NK-92 (cell line): ENCODE measurements around the gene CELF4.

Experiments used
- DNase-seq: peaks from one replicate; lab custom pipeline; 2025; ENCODE audit not compliant: unreplicated experiment; lab: John Stamatoyannopoulos, UW

The CELF4 gene

DNA sequence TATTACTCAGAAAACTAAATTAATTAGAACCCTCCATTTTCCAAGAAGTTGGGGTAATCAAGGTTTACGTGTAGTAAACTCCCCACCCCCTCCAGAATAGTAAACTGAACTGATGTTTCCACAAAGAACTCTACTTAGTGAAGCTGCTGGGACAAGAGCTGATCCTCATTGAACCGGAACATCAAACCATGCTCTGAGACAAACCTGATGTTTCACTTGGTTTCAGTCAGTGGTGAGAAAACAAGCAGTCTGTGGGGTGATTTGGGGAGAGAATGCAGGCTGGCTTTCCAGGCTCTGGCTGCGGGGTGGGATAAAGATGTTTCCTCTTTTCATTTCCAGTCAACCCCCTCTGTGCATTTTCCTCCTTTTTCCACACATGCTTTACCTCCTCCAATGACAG is 38.2 kb downstream of the CELF4 start:
- no peak for DNase-seq

DNA sequence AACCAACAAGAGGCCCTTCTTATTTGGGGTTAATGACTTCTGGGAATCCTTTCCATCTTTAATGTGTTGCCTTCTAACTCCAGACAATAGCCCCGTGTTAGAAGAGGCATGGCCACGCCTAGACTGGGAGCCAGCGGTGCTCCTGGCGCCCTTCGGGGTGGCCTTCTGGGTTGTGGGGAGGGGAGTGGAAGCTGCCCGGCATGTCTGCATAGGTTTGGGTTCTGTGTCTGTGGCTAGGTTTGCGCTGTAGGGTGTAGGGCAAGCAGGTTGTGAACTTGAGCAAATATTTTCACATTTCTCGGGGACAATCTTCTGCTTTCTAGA is 40.4 kb downstream of the CELF4 start:
- DNase-seq, result no peak

DNA sequence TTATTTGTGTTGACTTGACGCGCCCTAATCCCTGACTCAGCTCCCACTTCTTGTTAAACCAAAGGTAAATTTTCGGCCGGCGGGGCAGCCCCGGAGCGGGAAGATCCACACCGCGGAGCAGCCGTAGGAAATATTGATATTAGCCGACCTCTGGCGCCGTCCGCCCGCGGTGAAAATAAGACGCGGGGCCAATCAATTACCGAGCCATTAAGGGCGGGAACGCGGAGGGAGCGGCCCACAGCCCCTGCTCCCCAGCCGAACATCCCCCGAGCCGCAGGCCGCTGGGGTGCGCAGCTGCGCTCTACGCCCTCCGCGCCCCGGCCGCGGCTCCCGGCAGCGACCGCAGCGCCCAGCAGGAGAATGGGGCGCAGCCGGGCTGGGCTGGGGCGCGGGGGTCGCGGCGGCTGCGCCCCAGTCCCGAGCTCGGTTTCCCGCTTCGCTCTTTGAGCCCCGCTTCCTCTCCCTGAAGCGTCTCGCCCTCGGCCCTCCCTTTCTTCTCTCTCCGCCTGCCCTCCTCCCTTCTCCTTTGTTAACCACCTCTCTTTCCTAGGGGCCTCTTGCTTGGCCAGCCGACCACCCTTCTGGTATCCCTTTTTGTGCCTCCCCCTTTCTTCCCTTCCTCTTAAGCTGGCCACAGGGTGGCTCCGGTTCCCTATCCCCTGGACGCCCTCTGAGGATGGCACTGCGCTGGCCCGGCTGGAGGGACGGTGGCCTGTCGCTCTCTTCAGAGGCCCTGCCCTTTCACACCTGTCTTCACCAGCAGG is 40.9 kb downstream of the CELF4 start:
- DNase-seq, result no peak

DNA sequence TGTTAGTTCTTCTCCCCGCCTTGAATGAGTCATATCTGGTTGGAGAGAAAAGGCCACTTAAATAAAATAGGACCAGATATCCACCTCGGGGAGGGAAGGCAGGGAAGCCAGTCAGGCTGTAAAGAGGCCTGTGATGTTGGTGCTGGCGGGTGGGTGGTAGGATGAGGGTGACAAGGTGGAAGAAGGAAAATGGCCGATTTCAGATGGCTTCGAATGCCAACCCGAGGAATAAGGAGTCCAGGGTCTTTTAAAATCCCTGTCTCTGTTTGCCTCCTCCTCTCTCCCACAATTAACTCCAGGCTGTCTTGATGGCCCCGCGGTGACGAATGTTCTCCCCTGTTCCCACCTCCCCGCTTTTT is 41.5 kb downstream of the CELF4 start:
- no peak for DNase-seq

DNA sequence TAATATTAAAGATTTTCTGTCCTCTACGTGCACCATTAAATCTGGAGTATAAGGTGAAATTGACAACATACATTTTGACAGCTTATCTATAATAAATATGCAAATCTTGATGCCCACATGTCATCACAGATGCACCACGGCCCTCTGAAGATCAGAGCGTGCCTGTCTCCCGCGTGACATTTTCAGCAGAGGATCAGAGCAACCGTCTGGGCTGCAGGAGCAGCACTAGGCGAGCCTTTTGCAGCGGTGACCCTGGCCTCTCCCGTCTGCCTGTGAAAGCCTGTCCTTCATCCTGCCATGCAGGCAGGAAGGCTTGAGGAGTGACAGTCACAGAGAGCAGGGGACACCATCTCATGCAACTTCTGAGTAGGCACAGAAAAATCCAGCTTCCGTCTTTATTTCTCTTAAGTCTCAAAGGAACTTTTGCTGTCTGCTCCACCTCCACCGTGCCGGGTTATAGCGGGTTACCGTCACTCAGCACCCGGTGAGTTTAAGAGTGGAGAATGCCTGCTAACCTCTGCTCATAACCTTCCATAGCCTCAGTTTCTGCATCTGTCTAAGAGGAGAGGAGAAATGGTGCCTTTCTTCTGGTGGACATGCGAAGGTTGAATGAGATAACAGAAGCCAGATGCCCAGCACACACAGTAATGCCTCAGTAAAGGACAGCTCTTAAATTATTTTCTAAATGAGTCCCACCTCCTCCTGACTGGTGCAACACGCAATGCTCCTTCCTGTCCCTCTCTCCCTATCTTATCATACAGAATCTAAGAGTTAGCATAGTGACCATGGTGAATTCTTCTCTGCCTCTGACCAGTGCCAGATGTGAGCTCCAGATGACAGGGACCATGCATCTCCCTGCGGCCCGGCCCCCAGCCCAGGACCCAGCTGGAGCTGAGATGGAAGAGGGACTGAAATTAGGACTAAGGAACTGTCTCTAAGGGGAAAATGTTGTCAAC is 43.8 kb downstream of the CELF4 start:
- DNase-seq, result no peak

DNA sequence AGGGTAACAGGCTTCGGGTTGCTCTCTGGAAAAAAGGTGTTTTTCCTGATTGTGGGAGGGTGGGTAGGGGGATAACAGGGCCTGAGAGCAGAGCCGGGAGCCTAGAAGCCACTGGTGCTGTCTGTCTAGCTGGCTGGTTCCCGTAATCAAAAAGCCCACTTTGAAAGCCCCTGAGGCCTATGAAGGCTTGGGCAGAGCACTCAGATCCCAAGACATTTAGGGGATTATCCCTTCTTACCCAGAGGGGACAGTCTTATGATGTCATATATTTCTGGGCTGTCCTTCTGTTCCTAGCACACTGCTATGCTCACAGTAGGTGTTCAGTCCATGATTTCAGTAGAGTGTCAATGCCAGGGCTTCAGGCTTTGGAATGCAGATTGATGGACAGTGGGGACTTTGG is 45.1 kb downstream of the CELF4 start:
- DNase-seq, result no peak

DNA sequence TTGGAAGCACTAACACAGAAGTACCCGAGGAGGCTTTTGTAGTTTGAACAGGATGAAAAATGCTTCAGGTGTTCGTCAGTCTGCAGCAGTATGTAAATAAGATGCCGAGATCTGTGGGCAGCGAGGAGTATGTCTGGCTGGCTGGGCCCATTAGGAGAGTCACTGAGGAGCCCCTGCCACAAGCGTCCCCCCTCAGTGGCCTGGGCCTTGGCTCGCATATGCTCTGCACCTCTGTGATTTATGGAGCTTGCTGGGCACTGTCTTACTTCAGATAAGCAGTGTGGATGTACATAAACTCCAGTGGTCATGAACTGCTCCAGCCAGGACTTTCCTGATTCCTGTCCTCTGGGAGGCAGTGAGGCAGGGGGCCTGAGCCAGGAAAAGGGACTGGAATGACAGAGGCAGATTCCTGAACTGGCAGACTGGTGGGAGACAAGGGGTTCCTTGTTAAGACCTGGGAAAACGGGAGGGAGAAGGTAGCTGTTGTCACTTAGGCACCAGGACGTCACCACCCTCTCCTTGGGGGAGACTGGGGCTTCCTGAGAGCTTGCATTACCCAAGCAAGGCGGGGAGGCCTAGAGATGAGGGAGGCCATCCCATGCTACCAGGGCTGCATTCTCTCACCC is 46.0 kb downstream of the CELF4 start:
- DNase-seq, result no peak

DNA sequence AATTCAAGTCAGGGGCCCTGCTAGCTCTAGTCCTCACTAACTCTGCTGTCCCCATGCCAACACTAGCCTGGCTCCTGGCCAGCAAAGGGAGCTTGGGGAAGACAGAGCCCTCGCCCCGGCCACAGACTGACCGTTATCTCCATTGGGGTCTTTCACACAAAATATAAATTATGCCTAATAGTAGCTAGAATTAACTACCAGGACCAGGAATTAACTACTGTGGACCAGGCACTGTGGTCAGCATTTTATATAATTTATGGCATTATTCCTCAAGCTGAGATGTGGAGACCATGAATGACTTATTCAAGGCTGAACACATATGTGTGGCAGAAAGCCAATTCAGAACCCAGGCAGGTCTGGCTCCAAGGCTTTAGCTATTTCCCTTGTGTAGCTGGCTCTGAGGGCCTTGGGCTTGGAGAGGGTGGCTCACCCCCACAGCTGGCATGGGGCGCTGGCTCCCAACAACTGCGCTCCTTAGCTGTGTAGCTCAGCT is 49.2 kb downstream of the CELF4 start:
- DNase-seq, result no peak

DNA sequence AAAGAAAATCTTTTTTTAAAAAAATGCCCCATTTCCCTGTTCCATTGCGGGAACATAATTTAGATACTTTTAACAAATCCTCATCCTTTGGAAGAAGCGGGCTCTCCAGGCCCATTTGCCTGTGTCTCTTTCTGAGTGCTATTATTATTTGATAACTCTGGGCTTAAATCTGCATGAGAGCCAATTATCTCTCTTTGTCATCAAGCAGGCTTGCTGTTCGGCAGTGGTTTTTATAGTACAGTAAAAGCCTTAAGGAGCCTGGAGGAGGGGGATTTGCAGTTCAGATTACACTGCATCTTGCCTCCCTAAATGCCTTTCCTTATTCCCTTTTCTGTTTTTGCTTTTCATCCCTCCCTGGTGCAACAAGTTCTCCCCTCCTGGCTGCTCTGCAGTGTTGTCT is 50.6 kb downstream of the CELF4 start:
- DNase-seq, result no peak

DNA sequence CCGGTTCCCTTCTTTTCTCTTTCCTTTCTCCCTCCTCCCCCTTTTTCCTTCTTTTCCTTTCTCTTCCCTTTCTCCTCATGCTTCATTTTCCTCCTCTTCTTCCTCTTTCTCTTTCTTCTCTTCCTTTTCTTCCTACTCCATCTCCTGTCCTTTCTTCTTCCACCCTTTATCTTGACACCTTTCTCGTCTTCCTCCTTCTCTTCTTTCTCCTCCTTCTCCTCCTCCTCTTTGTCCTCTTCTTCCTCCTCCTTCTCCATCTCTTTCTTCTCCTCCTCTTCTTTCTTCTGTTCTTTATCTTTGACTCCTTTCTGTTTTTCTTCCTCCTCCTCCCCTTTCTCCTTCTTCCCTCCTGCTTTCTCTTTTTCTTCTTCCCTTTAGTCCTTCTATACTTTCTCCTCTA is 53.2 kb downstream of the CELF4 start:
- no peak for DNase-seq

DNA sequence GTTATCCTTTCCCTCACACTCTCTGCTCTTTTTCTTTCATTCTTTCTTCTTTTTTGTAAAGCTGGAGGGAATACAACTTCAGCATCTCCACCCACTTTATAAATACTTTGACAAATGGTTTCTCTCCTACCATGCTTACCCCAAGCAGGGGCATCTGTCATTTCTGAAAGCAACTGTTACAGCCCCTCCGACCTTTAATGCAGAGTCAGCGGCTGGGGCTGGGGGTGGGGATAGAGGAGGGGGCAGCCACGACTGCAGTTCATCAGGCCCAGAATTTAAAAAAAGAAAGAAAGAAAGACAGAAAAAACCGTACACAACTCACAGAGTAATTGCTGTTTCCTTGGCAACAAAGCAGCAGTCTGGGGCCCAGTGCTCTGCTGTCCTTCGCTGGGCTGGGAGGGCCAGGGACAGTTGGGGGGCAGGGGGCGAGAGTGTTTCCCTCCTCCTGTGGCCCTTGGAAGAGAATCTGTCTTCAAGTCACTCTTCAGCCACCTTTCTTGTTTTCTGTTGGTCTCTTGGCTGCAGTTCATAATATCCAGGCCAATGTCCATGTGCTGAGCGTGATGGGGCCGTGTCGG is 53.8 kb downstream of the CELF4 start:
- no peak for DNase-seq

DNA sequence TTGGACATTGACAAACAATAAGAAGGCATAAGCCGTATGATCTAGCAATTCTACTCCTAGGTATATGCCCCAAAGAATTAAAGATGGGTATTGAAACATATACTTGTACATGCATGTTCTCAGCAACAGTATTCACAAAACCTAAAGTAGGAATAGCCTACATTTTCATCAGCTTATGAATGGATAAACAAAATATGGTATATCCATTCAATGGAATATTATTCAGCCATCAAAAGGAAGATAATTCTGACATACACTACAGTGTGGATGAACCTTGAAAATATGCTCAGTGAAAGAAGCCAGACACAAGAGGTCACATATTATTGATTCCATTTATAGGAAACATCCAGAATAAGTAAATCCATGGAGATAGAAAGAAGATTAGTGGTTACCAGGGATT is 56.0 kb downstream of the CELF4 start:
- no peak for DNase-seq

DNA sequence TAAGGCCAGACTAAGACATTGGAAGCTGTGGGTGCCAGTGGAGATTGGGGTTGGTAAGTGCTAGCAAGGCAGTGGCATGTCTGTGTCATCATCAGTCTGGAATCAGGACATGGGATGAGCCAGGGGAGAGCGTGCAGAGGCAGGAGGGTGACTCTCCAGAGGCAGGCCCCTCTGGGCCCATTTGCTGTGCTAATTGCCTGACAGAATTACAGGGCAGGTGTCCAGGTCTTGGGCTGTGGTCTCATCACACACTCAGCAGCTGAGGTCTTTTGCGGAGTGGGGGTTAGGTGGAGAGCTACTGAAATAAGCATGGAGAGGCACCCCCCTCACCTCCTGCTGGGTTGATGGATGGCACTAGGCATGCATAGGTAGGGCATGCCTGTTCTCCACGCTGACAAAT is 57.4 kb downstream of the CELF4 start:
- DNase-seq, result no peak

DNA sequence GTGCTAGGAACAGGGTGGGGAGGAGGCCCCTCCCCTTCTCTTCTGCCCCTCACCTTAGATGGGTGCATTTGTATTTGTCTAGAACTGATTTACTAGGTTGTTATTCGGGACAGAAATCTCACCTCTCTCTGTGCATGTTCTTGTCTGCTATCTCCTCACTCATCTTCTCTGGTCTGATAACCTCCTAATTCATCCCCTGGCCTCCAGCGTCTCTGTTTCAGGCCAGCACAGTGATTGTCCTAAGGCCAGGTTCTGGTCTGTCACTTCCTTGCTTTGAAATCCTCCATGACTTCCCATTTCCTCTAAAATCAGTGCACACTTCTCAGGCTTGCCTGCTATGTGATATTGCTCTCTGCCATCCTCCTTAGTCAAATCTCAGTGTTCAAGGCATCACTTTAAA is 58.4 kb downstream of the CELF4 start:
- DNase-seq, result no peak

DNA sequence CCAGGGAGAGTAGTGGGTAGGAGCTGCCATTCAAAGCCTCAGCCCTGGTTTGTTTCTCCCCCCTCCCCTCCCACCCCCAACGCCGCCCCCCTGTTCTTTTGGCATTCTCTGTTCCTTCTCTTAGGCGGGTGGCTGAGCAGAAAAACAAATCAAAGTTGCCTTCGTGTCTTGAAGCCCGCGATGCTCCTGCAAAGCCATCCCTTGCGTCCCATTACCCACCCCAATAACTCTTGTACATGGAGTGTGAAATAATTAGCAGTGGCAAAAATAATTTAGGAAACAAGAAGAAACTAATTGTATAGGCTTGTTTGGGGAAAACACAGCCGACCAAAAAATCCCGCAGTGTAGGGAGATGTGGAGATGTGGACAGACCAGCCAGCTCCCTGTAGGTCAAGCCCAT is 59.6 kb downstream of the CELF4 start:
- no peak for DNase-seq

DNA sequence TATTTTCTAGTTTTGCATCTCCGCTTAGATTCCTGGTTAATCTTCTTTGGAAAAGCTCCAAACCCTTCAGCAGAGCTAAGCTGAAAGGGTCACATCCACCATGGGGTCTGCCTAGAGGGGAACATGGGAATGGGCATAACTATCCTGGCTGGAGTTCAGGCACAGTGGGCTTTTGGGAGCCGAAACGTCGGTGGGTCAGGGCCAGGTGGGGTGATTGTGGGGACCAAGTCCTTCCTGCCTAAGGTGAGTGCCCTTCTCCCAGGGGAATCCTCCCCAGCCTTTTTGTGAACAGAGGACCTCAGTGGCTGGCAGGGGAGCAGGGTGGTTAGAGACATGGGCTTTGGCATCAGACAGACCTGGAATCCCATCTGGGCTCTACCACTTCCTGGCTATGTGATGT is 60.3 kb downstream of the CELF4 start:
- DNase-seq, result no peak

DNA sequence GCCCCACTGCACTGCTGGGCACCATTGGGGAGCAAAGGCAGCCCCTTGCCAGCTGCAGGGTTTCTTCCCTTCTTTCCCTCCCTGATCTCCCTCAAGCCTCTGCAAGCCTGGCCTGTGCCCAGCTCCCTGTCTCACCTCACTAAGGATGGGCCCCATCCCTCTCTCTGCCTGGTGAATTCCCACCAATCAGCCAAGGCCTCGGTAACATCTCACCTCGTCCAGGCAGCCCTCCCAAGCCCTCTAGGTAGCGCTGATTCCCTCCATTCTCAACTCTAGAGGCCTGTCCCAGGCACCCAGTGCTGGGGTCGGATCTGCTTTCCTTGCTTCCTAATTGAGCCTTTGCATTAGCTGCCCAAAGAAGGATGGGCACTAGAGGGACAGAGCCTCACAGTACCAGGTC is 63.0 kb downstream of the CELF4 start:
- no peak for DNase-seq

DNA sequence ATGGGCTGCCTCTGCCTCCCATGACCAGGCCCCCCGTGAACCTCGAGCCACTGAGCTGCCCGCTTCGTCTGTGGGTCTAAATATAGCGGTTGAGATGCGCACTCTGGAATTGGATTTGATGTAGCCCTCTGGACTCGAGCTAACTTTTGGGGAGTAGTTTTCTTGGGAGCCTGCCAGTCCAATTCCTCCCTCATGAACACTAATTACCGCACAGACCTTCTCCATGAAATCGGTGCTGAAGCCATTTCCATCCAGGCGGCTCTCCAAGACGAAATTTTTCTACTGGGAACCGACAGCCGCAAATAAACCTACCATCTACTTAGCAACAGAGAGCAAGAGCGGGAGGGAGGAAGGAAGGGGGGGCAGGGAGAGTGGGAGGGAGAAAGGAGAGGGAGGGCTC is 63.6 kb downstream of the CELF4 start:
- DNase-seq, result no peak

DNA sequence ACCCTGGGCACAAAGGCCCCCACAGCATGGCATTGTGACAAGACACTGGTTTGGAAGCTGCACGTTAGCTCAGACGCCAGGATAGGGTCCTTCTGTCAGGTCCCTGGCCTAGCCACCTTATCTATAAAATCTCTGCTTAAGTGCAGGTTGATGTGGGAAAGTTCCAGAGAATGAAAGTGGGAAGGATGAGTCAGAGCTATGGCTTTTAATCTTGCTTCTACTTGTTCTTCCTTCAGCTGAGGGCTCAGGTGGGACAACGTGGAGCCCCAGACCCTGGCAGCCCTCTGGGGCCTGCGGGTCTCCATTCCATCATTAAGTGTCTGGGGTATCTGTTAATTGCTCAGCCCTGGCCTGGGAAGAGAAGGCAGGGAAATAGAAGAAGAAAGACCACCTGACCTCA is 64.5 kb downstream of the CELF4 start:
- DNase-seq, result no peak

DNA sequence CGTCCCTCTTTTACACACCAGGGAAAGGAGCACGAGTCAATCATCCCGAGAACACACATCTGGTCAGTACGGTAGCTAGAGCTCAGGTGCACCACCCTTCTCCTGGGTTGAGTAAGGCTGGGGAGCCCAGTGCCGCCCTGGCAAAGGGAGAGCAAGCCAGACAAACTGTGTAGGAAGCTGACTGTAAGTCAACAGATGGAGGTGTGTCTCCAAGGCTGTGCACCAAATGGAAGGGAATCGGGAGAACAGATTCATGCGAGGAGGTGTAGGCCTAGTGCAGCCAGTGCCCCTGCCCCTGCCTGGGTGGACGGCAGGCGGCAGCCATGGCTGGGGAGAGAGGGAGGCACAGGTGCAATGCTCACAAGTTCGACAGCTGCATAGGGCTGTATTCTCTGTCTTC is 65.7 kb downstream of the CELF4 start:
- no peak for DNase-seq

DNA sequence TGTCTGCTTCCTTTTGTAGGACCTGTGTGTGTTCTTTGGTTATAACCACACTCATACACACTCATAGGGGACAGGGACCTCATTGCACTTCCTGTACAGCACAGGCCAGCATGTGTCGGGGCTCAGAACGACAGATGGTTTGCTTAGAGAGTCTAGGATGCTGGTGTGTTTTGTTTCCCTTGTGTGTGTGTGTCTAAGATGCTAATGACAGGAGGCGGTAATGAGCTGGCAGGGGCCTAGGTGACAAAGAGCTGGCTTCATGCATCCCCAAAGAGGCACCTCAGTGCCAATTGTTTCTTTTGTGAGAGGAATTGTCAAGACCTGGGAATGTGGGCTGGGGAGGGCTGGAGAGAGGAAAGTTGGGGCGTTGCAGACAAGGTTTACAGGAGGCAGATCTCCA is 66.6 kb downstream of the CELF4 start:
- no peak for DNase-seq
